Glutamatergic neuron (in vitro differentiated cells): ENCODE measurements around the gene SIDT1. TPM values are rescaled to one million over a fixed set of nuclear protein-coding genes. Genes with fewer than 3 reads are reported as not detected.
A peak's percentile ranks its signal among the peaks of the same experiment; 100 is the strongest.

ENCODE experiments used
- DNase-seq: peaks from one replicate; pipeline ENCODE4 v3.0.0; 2022
- H3K27ac Mint-ChIP-seq: one replicate; pipeline ENCODE4 v1.8.0; 2020; ENCODE audit warnings: mild to moderate bottlenecking, mixed read lengths, inconsistent platforms; ENCODE audit not compliant: unreplicated experiment
- H3K27me3 Mint-ChIP-seq: one replicate; pipeline ENCODE4 v1.8.0; 2020; ENCODE audit warnings: mild to moderate bottlenecking, moderate library complexity, mixed read lengths, inconsistent platforms; ENCODE audit not compliant: unreplicated experiment
- H3K36me3 Mint-ChIP-seq: one replicate; pipeline ENCODE4 v1.8.0; 2020; ENCODE audit warnings: mild to moderate bottlenecking, mixed read lengths, inconsistent platforms; ENCODE audit not compliant: unreplicated experiment
- H3K4me1 Mint-ChIP-seq: one replicate; pipeline ENCODE4 v1.8.0; 2020; ENCODE audit warnings: mild to moderate bottlenecking, low read depth, mixed read lengths, inconsistent platforms; ENCODE audit not compliant: unreplicated experiment
- H3K4me3 Mint-ChIP-seq: one replicate; pipeline ENCODE4 v1.8.0; 2020; ENCODE audit warnings: mild to moderate bottlenecking, mixed read lengths, inconsistent platforms; ENCODE audit not compliant: unreplicated experiment
- H3K9me3 Mint-ChIP-seq: one replicate; pipeline ENCODE4 v1.8.0; 2020; ENCODE audit warnings: mild to moderate bottlenecking, moderate library complexity, mixed read lengths, inconsistent platforms; ENCODE audit not compliant: unreplicated experiment
- total RNA-seq: library from RNA; stranded (reverse); fragmentation: NEBNext Ultra II Directional; extraction: Animal tissue kit (Norgen Biotek cat#: 25700); gene quantifications from one replicate; pipeline ENCODE4 v1.2.1, GENCODE V29; 2021; ENCODE audit not compliant: unreplicated experiment
- TF ChIP-seq, protein P1 (sequence below): fragments of 200-600 bp; sonication (generic); IDR thresholded peaks from one replicate; pipeline ENCODE4 v1.5.0; 2021; ENCODE audit not compliant: partially characterized antibody, unreplicated experiment

The SIDT1 gene
- total RNA-seq, 1 donor from 2014 or later, result not detected

DNA sequence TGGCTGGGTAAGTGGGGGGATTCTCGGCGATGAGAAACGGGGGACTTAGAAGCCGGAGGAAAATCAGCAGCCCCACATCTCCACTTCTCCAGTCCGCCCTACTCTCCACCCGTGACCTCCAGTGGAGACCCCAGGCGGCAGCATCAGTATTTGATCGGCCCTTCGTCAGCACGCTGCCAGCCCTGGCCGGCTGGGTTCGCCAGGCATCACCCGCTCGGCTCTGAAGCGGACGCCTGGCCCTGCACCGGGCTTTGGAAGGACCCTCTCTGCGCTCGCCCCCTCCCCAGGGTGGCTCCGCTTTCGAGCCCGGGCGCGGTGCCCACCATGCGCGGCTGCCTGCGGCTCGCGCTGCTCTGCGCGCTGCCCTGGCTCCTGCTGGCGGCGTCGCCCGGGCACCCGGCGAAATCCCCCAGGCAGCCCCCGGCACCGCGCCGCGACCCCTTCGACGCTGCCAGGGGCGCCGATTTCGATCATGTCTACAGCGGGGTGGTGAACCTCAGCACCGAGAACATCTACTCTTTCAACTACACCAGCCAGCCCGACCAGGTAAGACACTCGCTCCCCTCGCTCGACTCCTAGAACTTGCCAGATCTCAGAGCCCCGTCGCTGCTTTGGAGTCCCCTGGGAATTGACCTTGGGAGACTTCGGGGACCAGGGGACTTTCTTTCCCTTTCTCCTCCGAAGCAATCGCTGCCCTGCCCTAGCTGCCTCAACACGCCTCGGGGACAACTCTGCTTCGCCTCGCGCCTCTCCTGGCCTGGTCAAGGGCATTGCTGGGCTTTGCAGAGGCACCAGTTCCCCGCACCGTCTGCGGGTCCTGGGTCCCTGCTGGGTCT lies 561 bp downstream of the SIDT1 start:
- Mint-ChIP-seq H3K27ac (no peak overlapping the region), H3K27me3 (peaks cover 17% of the 10 kb centered on the region), H3K36me3 (no peaks in the 10 kb centered on the region), H3K9me3 (no peaks in the 10 kb centered on the region), H3K4me3 (peak overlapping the region; percentile 95), H3K4me1 (peaks cover 3% of the 10 kb centered on the region)
- TF ChIP-seq, protein P1, sequence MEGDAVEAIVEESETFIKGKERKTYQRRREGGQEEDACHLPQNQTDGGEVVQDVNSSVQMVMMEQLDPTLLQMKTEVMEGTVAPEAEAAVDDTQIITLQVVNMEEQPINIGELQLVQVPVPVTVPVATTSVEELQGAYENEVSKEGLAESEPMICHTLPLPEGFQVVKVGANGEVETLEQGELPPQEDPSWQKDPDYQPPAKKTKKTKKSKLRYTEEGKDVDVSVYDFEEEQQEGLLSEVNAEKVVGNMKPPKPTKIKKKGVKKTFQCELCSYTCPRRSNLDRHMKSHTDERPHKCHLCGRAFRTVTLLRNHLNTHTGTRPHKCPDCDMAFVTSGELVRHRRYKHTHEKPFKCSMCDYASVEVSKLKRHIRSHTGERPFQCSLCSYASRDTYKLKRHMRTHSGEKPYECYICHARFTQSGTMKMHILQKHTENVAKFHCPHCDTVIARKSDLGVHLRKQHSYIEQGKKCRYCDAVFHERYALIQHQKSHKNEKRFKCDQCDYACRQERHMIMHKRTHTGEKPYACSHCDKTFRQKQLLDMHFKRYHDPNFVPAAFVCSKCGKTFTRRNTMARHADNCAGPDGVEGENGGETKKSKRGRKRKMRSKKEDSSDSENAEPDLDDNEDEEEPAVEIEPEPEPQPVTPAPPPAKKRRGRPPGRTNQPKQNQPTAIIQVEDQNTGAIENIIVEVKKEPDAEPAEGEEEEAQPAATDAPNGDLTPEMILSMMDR, result no peak
- peak; percentile 52 for DNase-seq

GRCh38 chr3:113533534-113533892 lies 1.2 kb downstream of the SIDT1 start:
- no peak for DNase-seq
- peaks cover 3% of the 10 kb centered on the region for H3K4me1 Mint-ChIP-seq
- no peaks in the 10 kb centered on the region for H3K36me3 Mint-ChIP-seq
- peak overlapping the region; percentile 95 for H3K4me3 Mint-ChIP-seq
- peaks cover 17% of the 10 kb centered on the region for H3K27me3 Mint-ChIP-seq
- TF ChIP-seq, protein P1, result no peak
- H3K9me3 Mint-ChIP-seq, result no peaks in the 10 kb centered on the region
- H3K27ac Mint-ChIP-seq, result no peak overlapping the region

DNA sequence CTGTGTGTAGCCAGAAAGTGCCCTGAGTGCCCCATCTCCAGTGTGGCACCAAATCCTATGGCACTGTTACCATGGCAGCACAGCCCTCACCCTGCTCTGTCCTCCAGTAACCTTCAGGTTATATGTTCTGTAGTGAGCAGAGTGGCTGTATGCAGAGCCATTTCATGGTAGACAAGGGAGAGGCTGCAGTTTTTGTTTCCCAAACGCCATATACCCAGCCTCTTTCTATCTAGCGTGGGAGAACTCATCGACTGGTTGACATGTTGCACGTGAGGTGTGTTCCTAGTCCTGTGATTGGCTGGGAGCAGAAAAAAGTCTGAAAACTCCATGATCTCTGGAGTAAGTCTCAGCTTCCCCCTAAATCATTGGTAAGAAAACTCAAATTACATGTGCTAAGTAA lies 2.0 kb downstream of the SIDT1 start:
- Mint-ChIP-seq H3K36me3 (no peaks in the 10 kb centered on the region), H3K9me3 (no peaks in the 10 kb centered on the region), H3K4me3 (no peak overlapping the region), H3K4me1 (peaks cover 3% of the 10 kb centered on the region), H3K27me3 (peaks cover 16% of the 10 kb centered on the region), H3K27ac (no peak overlapping the region)
- DNase-seq, result no peak
- TF ChIP-seq, protein P1, result no peak

DNA sequence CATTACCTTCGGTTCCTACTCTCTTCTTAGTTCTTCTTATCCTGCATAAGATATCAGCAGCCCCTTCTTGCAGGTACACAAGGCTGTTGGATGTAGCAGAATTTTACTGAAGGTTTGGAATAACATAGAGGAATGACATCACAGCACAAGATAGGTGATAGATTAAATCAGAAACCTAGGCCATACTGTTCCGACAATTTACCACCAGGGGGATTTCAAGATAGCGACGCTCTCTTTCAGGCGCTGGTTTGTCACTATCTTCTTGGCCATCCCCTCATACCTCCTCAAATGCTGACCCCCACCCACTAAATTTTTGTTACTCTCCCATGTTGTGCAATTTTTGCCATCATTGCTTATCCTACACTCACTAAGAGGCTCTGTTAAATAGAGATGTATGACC lies 3.5 kb downstream of the SIDT1 start:
- Mint-ChIP-seq H3K4me3 (no peak overlapping the region), H3K27ac (no peak overlapping the region), H3K4me1 (peaks cover 3% of the 10 kb centered on the region), H3K27me3 (peaks cover 13% of the 10 kb centered on the region), H3K9me3 (no peaks in the 10 kb centered on the region), H3K36me3 (no peaks in the 10 kb centered on the region)
- no peak for DNase-seq
- TF ChIP-seq, protein P1, result peak; percentile 62

DNA sequence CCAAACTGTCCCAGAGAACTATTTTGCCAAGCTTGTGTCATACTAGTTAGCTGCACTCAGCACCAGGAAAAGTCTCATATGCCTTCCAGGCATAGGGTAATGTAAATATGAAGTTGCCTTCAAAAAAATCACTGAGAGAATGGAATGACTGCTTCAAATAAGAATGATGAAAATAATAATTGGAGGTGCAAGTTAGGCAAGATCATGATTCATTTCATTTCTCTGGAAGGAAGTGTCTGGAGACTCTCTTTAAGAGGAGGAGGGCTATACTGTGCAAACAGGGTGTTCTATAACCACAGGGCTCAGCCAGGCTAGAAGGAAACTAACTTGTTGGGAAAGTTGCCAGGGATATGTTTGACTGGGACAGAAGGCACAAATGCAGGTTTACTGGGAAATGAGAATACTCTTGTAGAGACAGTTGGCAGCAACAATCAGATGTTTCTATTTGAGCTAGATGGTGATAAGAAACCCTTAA lies 4.3 kb downstream of the SIDT1 start:
- TF ChIP-seq, protein P1, result no peak
- DNase-seq, result no peak
- H3K36me3 Mint-ChIP-seq, result no peaks in the 10 kb centered on the region
- no peaks in the 10 kb centered on the region for H3K9me3 Mint-ChIP-seq
- H3K4me3 Mint-ChIP-seq, result no peak overlapping the region
- H3K27me3 Mint-ChIP-seq, result peaks cover 9% of the 10 kb centered on the region
- H3K4me1 Mint-ChIP-seq, result peaks cover 3% of the 10 kb centered on the region
- H3K27ac Mint-ChIP-seq, result no peak overlapping the region
